K562 (cell line): Measurements from ENCODE around the gene SRM. TPM values are rescaled to one million over a fixed set of nuclear protein-coding genes. Genes with fewer than 3 reads are reported as not detected.
"Not testable (repeated sequence)": the region's sequence is repeated elsewhere in the genome, so short reads cannot be mapped to it uniquely, and the experiment has no call there.

Experiments used
- ATAC-seq: fragments of 200-7000 bp; cut with Tn5 transposase; 3 replicates; pipeline ENCODE4 v1.9.1; 2020; ENCODE audit warnings: moderate library complexity
- BruUV-seq: library from RNA; stranded (reverse); fragments of 400-500 nt; replicated peaks from 2 replicates; lab custom pipeline; 2021; lab: Mats Ljungman, UMichigan
- CTCF ChIA-PET: fragments of 300-600 bp; formaldehyde crosslinking; extraction: SDS; loops from one replicate; lab custom pipeline; 2021; ENCODE audit warnings: low intra/inter-chr PET ratio; lab: Yijun Ruan, JAX
- POLR2A ChIA-PET: fragments of 300-600, 350-650 bp; sonication (Branson Sonifier 250); formaldehyde crosslinking; extraction: SDS; loops from one replicate; lab custom pipeline; 2021; ENCODE audit warnings: antibody characterized with exemption, inconsistent platforms; lab: Yijun Ruan, JAX
- DNase-seq, 4 experiments: peaks; one replicate each; pipeline versions ENCODE4 v3.0.0 to v3.0.0-alpha.2; 2011 to 2018; ENCODE audit warnings: low spot score in 3 of 4, mixed read lengths in 3 of 4; ENCODE audit errors: extremely low read depth in 1 of 4
- FAIRE-seq: peaks from 2 replicates; lab custom pipeline; 2011; peaks lifted over from hg19 to GRCh38; lab: Jason Lieb, UNC
- H2AFZ ChIP-seq: 2 replicates; pipeline ENCODE4 v1.6.0; 2011; ENCODE audit warnings: low read depth, low read length, control low read depth, inconsistent platforms
- H3K27ac ChIP-seq: fragments of 200-600 bp; 3 replicates; pipeline ENCODE4 v1.8.0; 2011; ENCODE audit warnings: low read depth, mild to moderate bottlenecking, control low read depth, inconsistent platforms, low read length, moderate library complexity, mixed read lengths; ENCODE audit errors: extremely low read depth
- H3K27me3 ChIP-seq, 2 experiments: fragments of 300-600 bp in 1 of 2; 2 replicates in 1 of 2; 3 replicates in 1 of 2; pipeline versions ENCODE4 v1.6.0 to v1.8.0; 2011; ENCODE audit warnings: inconsistent platforms in 2 of 2, low read length in 2 of 2, mild to moderate bottlenecking in 1 of 2, mixed read lengths in 1 of 2, moderate library complexity in 1 of 2; ENCODE audit not compliant: control insufficient read depth in 2 of 2, insufficient read depth in 2 of 2
- H3K36me3 ChIP-seq: fragments of 300-600 bp; 3 replicates; pipeline ENCODE4 v1.8.0; 2011; ENCODE audit warnings: mild to moderate bottlenecking, low read length, inconsistent platforms; ENCODE audit not compliant: control insufficient read depth, insufficient read depth
- H3K4me1 ChIP-seq, 2 experiments: fragments of 200-600 bp in 1 of 2; replicated peaks in 1 of 2; 2 replicates in 1 of 2; 3 replicates in 1 of 2; pipeline versions ENCODE4 v1.5.1 to v1.8.0; 2011; ENCODE audit warnings: inconsistent platforms in 2 of 2, low read length in 2 of 2, mild to moderate bottlenecking in 1 of 2, mixed read lengths in 1 of 2, moderate library complexity in 1 of 2; ENCODE audit not compliant: control insufficient read depth in 2 of 2, insufficient read depth in 2 of 2
- H3K4me2 ChIP-seq: 2 replicates; pipeline ENCODE4 v1.6.1; 2011; ENCODE audit warnings: low read length, control low read depth, inconsistent platforms, mixed read lengths; ENCODE audit not compliant: insufficient read depth
- H3K4me3 ChIP-seq: fragments of 200-600 bp; sonication (generic), shearing (Covaris generic); 2 replicates; pipeline ENCODE4 v1.5.1; 2016; ENCODE audit warnings: control low read depth, inconsistent platforms
- H3K79me2 ChIP-seq: fragments of 200-600 bp; 3 replicates; pipeline ENCODE4 v1.8.0; 2011; ENCODE audit warnings: low read length, inconsistent platforms; ENCODE audit not compliant: control insufficient read depth, insufficient read depth
- H3K9ac ChIP-seq, 2 experiments: 2 replicates each; pipeline versions ENCODE4 v1.6.0 to v1.6.1; 2011; ENCODE audit warnings: low read depth in 2 of 2, low read length in 2 of 2, control low read depth in 1 of 2, inconsistent platforms in 1 of 2, mild to moderate bottlenecking in 1 of 2, mixed read lengths in 1 of 2; ENCODE audit not compliant: insufficient read depth in 1 of 2
- H3K9me1 ChIP-seq: one replicate; pipeline ENCODE4 v1.6.0; 2011; ENCODE audit warnings: inconsistent platforms, mild to moderate bottlenecking, low read length, moderate library complexity; ENCODE audit not compliant: control insufficient read depth, insufficient read depth
- H3K9me3 ChIP-seq: replicated peaks from 2 replicates; pipeline ENCODE4 v1.5.1; 2011; ENCODE audit warnings: low read depth, low read length, inconsistent platforms; ENCODE audit not compliant: control insufficient read depth, insufficient read depth
- H4K20me1 ChIP-seq: replicated peaks from 2 replicates; pipeline ENCODE4 v1.6.1; 2011; ENCODE audit warnings: low read length, inconsistent platforms, mixed read lengths; ENCODE audit not compliant: control insufficient read depth, insufficient read depth
- CBFA2T2 ChIP-seq: fragments of 450-650 bp; conservative IDR thresholded peaks from 2 replicates; pipeline ENCODE4 v1.6.1; 2017; ENCODE audit warnings: mild to moderate bottlenecking
- LCOR ChIP-seq: sonication (generic); formaldehyde crosslinking; IDR thresholded peaks from 2 replicates; pipeline ENCODE4 v1.8.0; 2022; ENCODE audit warnings: mild to moderate bottlenecking, missing genetic modification reagents
- MAFK ChIP-seq: IDR thresholded peaks from 2 replicates; pipeline ENCODE4 v1.6.1; 2011; ENCODE audit warnings: low read length, improper control_type of control experiment
- NR1H2 ChIP-seq: sonication (generic); formaldehyde crosslinking; IDR thresholded peaks from 2 replicates; pipeline ENCODE4 v1.4.0; 2020; ENCODE audit warnings: mild to moderate bottlenecking, missing genetic modification reagents
- PHF21A ChIP-seq: fragments of 450-650 bp; IDR thresholded peaks from 2 replicates; pipeline ENCODE4 v1.6.1; 2017; ENCODE audit warnings: low read depth, borderline replicate concordance
- POLR2AphosphoS2 ChIP-seq: IDR thresholded peaks from 2 replicates; pipeline ENCODE4 v1.6.1; 2012; ENCODE audit warnings: low read length, improper control_type of control experiment
- RBFOX2 ChIP-seq: fragments of 200-400 bp; formaldehyde crosslinking; IDR thresholded peaks from 2 replicates; pipeline ENCODE4 v1.6.1; 2017; ENCODE audit warnings: low read depth, mild to moderate bottlenecking, low read length, moderate library complexity
- SIN3A ChIP-seq, 2 experiments: fragments of 150-350 bp in 1 of 2; IDR thresholded peaks; 2 replicates each; pipeline ENCODE4 v1.6.1; 2011 to 2016; ENCODE audit warnings: borderline replicate concordance in 2 of 2, low read depth in 2 of 2, low read length in 2 of 2, mild to moderate bottlenecking in 2 of 2, moderate library complexity in 2 of 2; ENCODE audit not compliant: control insufficient read depth in 1 of 2
- SPI1 ChIP-seq: IDR thresholded peaks from 2 replicates; pipeline ENCODE4 v1.6.1; 2011; ENCODE audit warnings: low read depth, low read length, control low read depth, borderline replicate concordance
- TGIF2 ChIP-seq: sonication (generic); formaldehyde crosslinking; IDR thresholded peaks from 2 replicates; pipeline ENCODE4 v1.8.1; 2022; ENCODE audit warnings: mild to moderate bottlenecking, missing genetic modification reagents, moderate library complexity
- TOE1 ChIP-seq, 2 experiments: fragments of 450-650 bp in 1 of 2; sonication (generic) in 1 of 2; formaldehyde crosslinking in 1 of 2; IDR thresholded peaks; 2 replicates each; pipeline versions ENCODE4 v1.7.1 to v1.8.0; 2016 to 2022; ENCODE audit warnings: borderline replicate concordance in 2 of 2, mild to moderate bottlenecking in 2 of 2, antibody characterized with exemption in 1 of 2, inconsistent platforms in 1 of 2, low read depth in 1 of 2, missing genetic modification reagents in 1 of 2, moderate library complexity in 1 of 2
- WGBS: fragments of 100-300 bp; shearing (Covaris generic); methylation state at CpG from one replicate; pipeline ENCODE4 v1.1.6; 2016; ENCODE audit warnings: low coverage, mixed read lengths; ENCODE audit not compliant: insufficient coverage; ENCODE audit errors: missing lambda C conversion rate; 5-methylcytosine and 5-hydroxymethylcytosine counted together
- in situ Hi-C: fragments of 300-500 bp; cut with MboI; formaldehyde crosslinking; loops from 4 replicates; pipeline ENCODE4 v1.15.0; 2018; ENCODE audit warnings: inconsistent platforms, mixed read lengths
- intact Hi-C: fragments of 100-400 bp; cut with micrococcal nuclease; formaldehyde crosslinking; loops from 2 replicates; pipeline ENCODE4 v1.14.2; 2022
- polyA plus RNA-seq, 8 experiments: library from polyadenylated mRNA; depleted of rRNA in 4 of 8; stranded (reverse) in 5 of 8; unstranded in 3 of 8; fragments of >200 nt; fragmentation: Nextera tagmentation in 2 of 8; fragmentation: Illumina TruSeq in 1 of 8; extraction: Ambion mirVana in 2 of 8; extraction: Trizol in 1 of 8; gene quantifications; 2 replicates each; pipeline versions ENCODE4 v1.2.1 to v1.2.3, GENCODE V29; 2011 to 2014; ENCODE audit warnings: inconsistent platforms in 1 of 8, missing spikeins in 1 of 8
- total RNA-seq, 7 experiments: library from RNA; depleted of rRNA in 6 of 7; stranded (reverse); fragments of >200 nt in 6 of 7; fragmentation: Illumina TruSeq in 2 of 7; extraction: Trizol in 2 of 7; gene quantifications; 2 replicates each; pipeline versions ENCODE4 v1.2.1 to v1.2.3, GENCODE V29; 2011 to 2021; ENCODE audit warnings: low replicate concordance in 1 of 7

The SRM gene
- total and polyA plus RNA-seq, 9 of the 15 experiments (the other 6 are each of a cell fraction or from before 2014, with no cell fraction given): 23.9 to 373 (median 82.5) TPM

DNA sequence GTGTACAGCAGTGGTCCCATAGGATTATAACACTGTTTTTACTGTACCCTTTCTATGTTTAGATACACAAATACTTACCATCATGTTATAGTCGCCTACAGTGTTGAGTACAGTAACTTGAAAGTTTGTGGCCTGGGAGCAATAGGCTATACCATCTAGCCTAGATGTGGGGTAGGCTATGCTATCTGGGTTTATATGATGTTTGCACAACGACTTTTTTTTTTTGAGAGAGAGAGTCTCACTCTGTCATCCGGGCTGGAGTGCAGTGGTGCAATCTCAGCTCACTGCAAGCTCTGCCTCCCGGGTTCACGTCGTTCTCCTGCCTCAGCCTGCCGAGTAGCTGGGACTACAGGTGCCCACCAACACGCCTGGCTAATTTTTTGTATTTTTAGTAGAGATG is 40.5 kb downstream of the SRM start:
- DNase-seq, H3K4me1 ChIP-seq, H3K27ac ChIP-seq, H3K4me2 ChIP-seq, H2AFZ ChIP-seq, CTCF ChIA-PET, H3K9me3 ChIP-seq, H3K9ac ChIP-seq, BruUV-seq, FAIRE-seq, intact Hi-C loops, H4K20me1 ChIP-seq, H3K27me3 ChIP-seq, H3K4me3 ChIP-seq, in situ Hi-C loops, H3K9me1 ChIP-seq, ATAC-seq: not testable (repeated sequence)
- Histone ChIP-seq H3K36me3 (peaks cover 93% of the 10 kb centered on the region), H3K79me2 (peaks cover 29% of the 10 kb centered on the region)
- POLR2A ChIA-PET: interaction anchor here (0.6 kb wide), 1 partner anchor 53 kb away, joined by 3 read pairs; no protein-coding TSS in a partner anchor
- WGBS: 94% methylated on average over 8 of the region's 8 CpGs
- 0 out of 2 replicates have a peak, but pooled peaks have one; percentile 8 for TF ChIP-seq RBFOX2

DNA sequence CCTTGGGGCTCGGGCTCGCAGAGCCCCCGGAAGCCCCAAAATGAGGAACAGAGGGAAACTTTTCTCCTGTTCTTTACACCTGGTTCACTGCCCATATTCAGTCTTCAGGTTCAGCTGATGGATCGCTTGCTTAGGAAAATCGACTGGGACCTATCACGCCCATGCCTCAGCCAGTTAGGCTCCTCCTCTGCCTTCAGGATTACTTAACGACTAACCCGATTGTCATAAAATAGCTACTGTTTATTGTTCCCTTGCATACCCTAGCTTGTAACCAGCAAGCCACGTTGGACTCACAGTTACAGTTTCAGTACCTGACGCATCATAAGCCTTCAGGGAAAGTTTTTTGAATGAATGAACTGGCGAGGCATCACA is 46.7 kb downstream of the SRM start:
- H3K36me3 ChIP-seq: peaks cover 47% of the 10 kb centered on the region
- peaks cover 45% of the 10 kb centered on the region for H3K79me2 ChIP-seq
- intact Hi-C loops (no loop called here), in situ Hi-C loops (no loop called here)
- no peaks in the 10 kb centered on the region for H3K27me3 ChIP-seq
- peak overlapping the region; percentile 97 for H3K4me2 ChIP-seq
- no peaks in the 10 kb centered on the region for H3K9me3 ChIP-seq
- FAIRE-seq (no peak), ATAC-seq (peak; percentile 7), DNase-seq (no peak)
- peaks cover 26% of the 10 kb centered on the region for H4K20me1 ChIP-seq
- peak overlapping the region; percentile 99 to 100 for H3K9ac ChIP-seq
- no TSS peak for BruUV-seq
- 0% methylated on average over 11 of the region's 11 CpGs for WGBS
- H3K4me3 ChIP-seq: peak overlapping the region; percentile 95
- ChIA-PET CTCF (no interaction called here), POLR2A (interaction anchor here (0.6 to 2.0 kb wide), 6 partner anchors 17 to 642 kb away, joined by 3 to 5 read pairs (median 3); partner anchors contain the start of gene FBXO44)
- TF ChIP-seq TGIF2 (CRISPR knock-in tag): 0 out of 2 replicates have a peak, but pooled peaks have one; percentile 1
- TF ChIP-seq SIN3A (IDR thresholded peaks at IDR 0.05; ENCODE audit: borderline replicate concordance in 2 of 2, control insufficient read depth in 1 of 2, low read depth in 2 of 2, low read length in 2 of 2): peak in 1 of 2 experiments; percentile 27; a peak in 1 of 4 replicates
- no peak for TF ChIP-seq CBFA2T2
- TF ChIP-seq SPI1: peak; percentile 51; the same call in 1 of the 2 replicates
- TF ChIP-seq POLR2AphosphoS2: 0 out of 2 replicates have a peak, but pooled peaks have one; percentile 14
- no peak for TF ChIP-seq LCOR (CRISPR knock-in tag)
- 0 out of 2 replicates have a peak, but pooled peaks have one; percentile 0 for TF ChIP-seq PHF21A
- TF ChIP-seq NR1H2 (CRISPR knock-in tag): peak; percentile 23; the same call in 1 of the 2 replicates
- TF ChIP-seq MAFK: no peak
- TF ChIP-seq TOE1 (IDR thresholded peaks at IDR 0.05; ENCODE audit: borderline replicate concordance): no peak
- peak; percentile 64; the same call in 1 of the 2 replicates for TF ChIP-seq TOE1 (CRISPR knock-in tag; IDR thresholded peaks at IDR 0.05; ENCODE audit: borderline replicate concordance, low read depth)
- no peaks in the 10 kb centered on the region for H3K9me1 ChIP-seq
- H3K27ac ChIP-seq: peak overlapping the region; percentile 97
- H2AFZ ChIP-seq: no peak overlapping the region
- peaks cover 9 to 21% of the 10 kb centered on the region in 2 experiments; a peak in 4 of 5 replicates for H3K4me1 ChIP-seq
